Liver (tissue), 9 donors: Measurements from ENCODE around the gene U2AF1. TPM values are rescaled to one million over a fixed set of nuclear protein-coding genes. Genes with fewer than 3 reads are reported as not detected.
A peak's percentile ranks its signal among the peaks of the same experiment; 100 is the strongest.
"Not testable (repeated sequence)": the region's sequence is repeated elsewhere in the genome, so short reads cannot be mapped to it uniquely, and the experiment has no call there.

Experiments
- DNase-seq: peaks from one replicate; pipeline ENCODE4 v3.0.0-alpha.2; 2017; ENCODE audit warnings: low spot score
- H3K27ac ChIP-seq, 2 donors: one replicate each; pipeline ENCODE4 v1.7.0; 2013; ENCODE audit warnings: inconsistent platforms in 2 of 2, low read length in 2 of 2, control low read depth in 1 of 2, low read depth in 1 of 2, mild to moderate bottlenecking in 1 of 2
- H3K27me3 ChIP-seq, 4 donors: one replicate each; pipeline versions ENCODE4 v1.6.1 to v1.7.0; 2013; ENCODE audit warnings: low read length in 3 of 4, inconsistent platforms in 1 of 4, mild to moderate bottlenecking in 1 of 4, moderate library complexity in 1 of 4; ENCODE audit not compliant: control insufficient read depth in 4 of 4, insufficient read depth in 4 of 4
- H3K36me3 ChIP-seq, 4 donors: one replicate each; pipeline versions ENCODE4 v1.6.1 to v1.7.0; 2013; ENCODE audit warnings: low read length in 3 of 4, mild to moderate bottlenecking in 3 of 4, low read depth in 1 of 4, moderate library complexity in 1 of 4; ENCODE audit not compliant: control insufficient read depth in 4 of 4, insufficient read depth in 3 of 4
- H3K4me1 ChIP-seq, 4 donors: one replicate each; pipeline versions ENCODE4 v1.6.1 to v1.7.0; 2013; ENCODE audit warnings: low read length in 3 of 4, mild to moderate bottlenecking in 3 of 4, moderate library complexity in 1 of 4; ENCODE audit not compliant: control insufficient read depth in 4 of 4, insufficient read depth in 4 of 4
- H3K4me3 ChIP-seq, 3 donors: one replicate each; pipeline versions ENCODE4 v1.6.1 to v1.7.0; 2013; ENCODE audit warnings: low read length in 3 of 3, control low read depth in 1 of 3, low read depth in 1 of 3, mild to moderate bottlenecking in 1 of 3
- H3K9ac ChIP-seq, 2 donors: one replicate each; pipeline ENCODE4 v1.7.0; 2013; ENCODE audit warnings: low read length in 2 of 2, mild to moderate bottlenecking in 2 of 2, moderate library complexity in 2 of 2, control low read depth in 1 of 2, low read depth in 1 of 2
- H3K9me3 ChIP-seq, 4 donors: one replicate each; pipeline versions ENCODE4 v1.6.1 to v1.7.0; 2013; ENCODE audit warnings: low read length in 3 of 4; ENCODE audit not compliant: control insufficient read depth in 4 of 4
- whole genome bisulfite sequencing: extraction: QIAGEN DNeasy Blood & Tissue Kit; methylation state at CpG from one replicate; pipeline ENCODE4 v1.1.7; 2013; 5-methylcytosine and 5-hydroxymethylcytosine counted together
- polyA plus RNA-seq, 2 donors: library from polyadenylated mRNA; stranded (reverse) in 1 of 2; unstranded in 1 of 2; fragments of 200-250 nt in 1 of 2; fragments of >200 nt in 1 of 2; fragmentation: Nextera tagmentation in 1 of 2; extraction: Ambion mirVana in 1 of 2; gene quantifications; one replicate each; pipeline versions ENCODE4 v1.2.1 to v1.2.3, GENCODE V29; 2013 to 2015
- total RNA-seq, 2 donors: library from RNA; depleted of rRNA; stranded (reverse); fragments of >200 nt; gene quantifications; one replicate each; pipeline ENCODE4 v1.2.3, GENCODE V29; 2014
- donor health status: healthy.
- donor health status: healthy.
- donor health status: healthy.
- donor health status: healthy.
- donor health status: healthy.

U2AF1 gene
- total RNA-seq (10 to 100 TPM; 13.7 to 28.6 TPM), polyA plus RNA-seq (10 to 100 TPM; 10.9 to 19.2 TPM)

GRCh38 chr21:43106965-43107793 lies at the start of gene U2AF1:
Gene U2AF1 (minus strand): TSS chr21:43107570. CDS start chr21:43107494, 76 bp downstream.
- not testable (repeated sequence) for H3K36me3 ChIP-seq, H3K9ac ChIP-seq, H3K27me3 ChIP-seq, H3K27ac ChIP-seq, H3K4me1 ChIP-seq, H3K9me3 ChIP-seq
- WGBS = under 1% methylated on average over 51 of the region's 107 CpGs
- peak; percentile 42 for DNase-seq
- peak within 1 kb of the TSS in 2 of 3 donors; percentile 46 to 54 for H3K4me3 ChIP-seq

- H3K4me1 ChIP-seq, H3K36me3 ChIP-seq, H3K9me3 ChIP-seq, H3K27me3 ChIP-seq, DNase-seq, H3K27ac ChIP-seq, H3K4me3 ChIP-seq, H3K9ac ChIP-seq: not testable (repeated sequence)
- WGBS = no CpG with 5 or more reads among the region's 33 CpGs
Measured at GRCh38 chr21:43153601-43154000, 46.2 kb upstream of the U2AF1 start.

GRCh38 chr21:43149344-43149743 lies 42.0 kb upstream of the U2AF1 start:
- not testable (repeated sequence) for H3K4me3 ChIP-seq, H3K27ac ChIP-seq, H3K36me3 ChIP-seq, DNase-seq, H3K27me3 ChIP-seq, H3K9me3 ChIP-seq, H3K9ac ChIP-seq, H3K4me1 ChIP-seq
- WGBS = no CpG with 5 or more reads among the region's 11 CpGs

- not testable (repeated sequence) for DNase-seq, H3K27ac ChIP-seq, H3K4me3 ChIP-seq, H3K4me1 ChIP-seq, H3K27me3 ChIP-seq, H3K9ac ChIP-seq, H3K36me3 ChIP-seq, H3K9me3 ChIP-seq
- WGBS = no CpG with 5 or more reads among the region's 7 CpGs
Measured at GRCh38 chr21:43147999-43148398, 40.6 kb upstream of the U2AF1 start.

GRCh38 chr21:43146637-43147036 lies 39.3 kb upstream of the U2AF1 start:
- not testable (repeated sequence) for H3K36me3 ChIP-seq, H3K9me3 ChIP-seq, H3K4me1 ChIP-seq, H3K4me3 ChIP-seq, H3K27me3 ChIP-seq, H3K9ac ChIP-seq, H3K27ac ChIP-seq, DNase-seq
- no CpG with 5 or more reads among the region's 12 CpGs for WGBS

- H3K9ac ChIP-seq, H3K27ac ChIP-seq, DNase-seq, H3K27me3 ChIP-seq, H3K9me3 ChIP-seq, H3K4me1 ChIP-seq, H3K36me3 ChIP-seq, H3K4me3 ChIP-seq: not testable (repeated sequence)
- 92% methylated on average over 2 of the region's 17 CpGs for WGBS
Measured at GRCh38 chr21:43141407-43141806, 34.0 kb upstream of the U2AF1 start.

- H3K27me3 ChIP-seq, DNase-seq: not testable (repeated sequence)
Measured at GRCh38 chr21:43138944-43139343, 31.6 kb upstream of the U2AF1 start.

GRCh38 chr21:43134520-43134919 lies 27.1 kb upstream of the U2AF1 start:
- H3K4me3 ChIP-seq, H3K9me3 ChIP-seq, H3K27me3 ChIP-seq, DNase-seq, H3K4me1 ChIP-seq, H3K9ac ChIP-seq, H3K27ac ChIP-seq, H3K36me3 ChIP-seq: not testable (repeated sequence)
- WGBS = no CpG with 5 or more reads among the region's 10 CpGs

More at GRCh38 chr21:43138944-43139343, 31.6 kb upstream of the U2AF1 start:
- H3K4me1 ChIP-seq, H3K9me3 ChIP-seq, H3K36me3 ChIP-seq, H3K9ac ChIP-seq, H3K27ac ChIP-seq, H3K4me3 ChIP-seq: not testable (repeated sequence)
- 0% methylated on average over 3 of the region's 8 CpGs for WGBS
